Measurements from ENCODE around the gene LRBA. TPM values are rescaled to one million over a fixed set of nuclear protein-coding genes. Genes with fewer than 3 reads are reported as not detected.

The LRBA gene
- total and polyA plus RNA-seq, 4 experiments from 2014 or later: 17.1 to 64.5 (median 45.4) TPM

- intact Hi-C loops (cut with micrococcal nuclease): no loop called here
- H3K4me3 ChIP-seq (ENCODE audit: low read length in 2 of 2): no peak overlapping the region
- H3K4me1 Mint-ChIP-seq: no peaks in the 10 kb centered on the region
- no peak overlapping the region for H3K27ac ChIP-seq (ENCODE audit: low read depth, low read length)
- peaks cover 0 to 2% of the 10 kb centered on the region in 2 donors for H3K27me3 Mint-ChIP-seq
- H3K4me3 Mint-ChIP-seq: no peak overlapping the region
- H3K9me3 ChIP-seq (ENCODE audit: control insufficient read depth in 1 of 2, low read length in 2 of 2): no peaks in the 10 kb centered on the region
- H3K36me3 ChIP-seq (ENCODE audit: insufficient read depth, low read length): no peaks in the 10 kb centered on the region
- ChIA-PET CTCF (ENCODE audit: partially characterized antibody) (no interaction called here), POLR2A (ENCODE audit: partially characterized antibody) (no interaction called here)
- no peaks in the 10 kb centered on the region for H3K36me3 Mint-ChIP-seq
- H3K27ac Mint-ChIP-seq: no peak overlapping the region
- no peaks in the 10 kb centered on the region for H3K9me3 Mint-ChIP-seq
- H3K27me3 ChIP-seq (ENCODE audit: insufficient read depth, low read length): no peaks in the 10 kb centered on the region
- no peak for DNase-seq
- no peaks in the 10 kb centered on the region for H3K4me1 ChIP-seq (ENCODE audit: insufficient read depth, low read length)
Measured at GRCh38 chr4:150217192-150217591, 797.9 kb downstream of the LRBA start.

GRCh38 chr4:150216726-150217125, 798.4 kb downstream of the LRBA start:
- Mint-ChIP-seq H3K27me3 (peaks cover under 1 to 2% of the 10 kb centered on the region in 2 donors), H3K9me3 (no peaks in the 10 kb centered on the region), H3K4me1 (no peaks in the 10 kb centered on the region), H3K36me3 (no peaks in the 10 kb centered on the region), H3K27ac (no peak overlapping the region), H3K4me3 (no peak overlapping the region)
- Histone ChIP-seq H3K27ac (ENCODE audit: low read depth, low read length) (no peak overlapping the region), H3K4me1 (ENCODE audit: insufficient read depth, low read length) (no peaks in the 10 kb centered on the region), H3K9me3 (ENCODE audit: control insufficient read depth in 1 of 2, low read length in 2 of 2) (no peaks in the 10 kb centered on the region), H3K4me3 (ENCODE audit: low read length in 2 of 2) (no peak overlapping the region), H3K27me3 (ENCODE audit: insufficient read depth, low read length) (no peaks in the 10 kb centered on the region), H3K36me3 (ENCODE audit: insufficient read depth, low read length) (no peaks in the 10 kb centered on the region)
- ChIA-PET POLR2A (ENCODE audit: partially characterized antibody) (no interaction called here), CTCF (ENCODE audit: partially characterized antibody) (no interaction called here)
- DNase-seq: no peak
- intact Hi-C loops (cut with micrococcal nuclease): no loop called here

- H3K4me3 Mint-ChIP-seq: no peak overlapping the region
- POLR2A ChIA-PET (ENCODE audit: partially characterized antibody): no interaction called here
- H3K36me3 Mint-ChIP-seq: no peaks in the 10 kb centered on the region
- no peak overlapping the region for H3K27ac ChIP-seq (ENCODE audit: low read depth, low read length)
- no peaks in the 10 kb centered on the region for H3K9me3 ChIP-seq (ENCODE audit: control insufficient read depth in 1 of 2, low read length in 2 of 2)
- peaks cover 6 to 8% of the 10 kb centered on the region in 2 donors for H3K27me3 Mint-ChIP-seq
- no peak overlapping the region for H3K4me3 ChIP-seq (ENCODE audit: low read length in 2 of 2)
- no peak for DNase-seq
- no peaks in the 10 kb centered on the region for H3K4me1 Mint-ChIP-seq
- no peaks in the 10 kb centered on the region for H3K4me1 ChIP-seq (ENCODE audit: insufficient read depth, low read length)
- H3K27ac Mint-ChIP-seq: no peak overlapping the region
- no peaks in the 10 kb centered on the region for H3K36me3 ChIP-seq (ENCODE audit: insufficient read depth, low read length)
- H3K9me3 Mint-ChIP-seq: no peaks in the 10 kb centered on the region
- intact Hi-C loops (cut with micrococcal nuclease): no loop called here
- CTCF ChIA-PET (ENCODE audit: partially characterized antibody): no interaction called here
- no peaks in the 10 kb centered on the region for H3K27me3 ChIP-seq (ENCODE audit: insufficient read depth, low read length)
Measured at GRCh38 chr4:150215601-150216000, 799.5 kb downstream of the LRBA start.

Other genes starting within 250 kb of the LRBA start
- gene RPS3A, start 84.3 kb upstream of the LRBA start, total RNA-seq: 1,000 to 10,000 TPM; 4,011 to 4,334 TPM
- gene RPS3A, start 84.3 kb upstream of the LRBA start, polyA plus RNA-seq: 1,000 to 10,000 TPM; 3,349 to 4,165 TPM